Measurements from ENCODE around the gene CPNE9.

CPNE9 gene

DNA sequence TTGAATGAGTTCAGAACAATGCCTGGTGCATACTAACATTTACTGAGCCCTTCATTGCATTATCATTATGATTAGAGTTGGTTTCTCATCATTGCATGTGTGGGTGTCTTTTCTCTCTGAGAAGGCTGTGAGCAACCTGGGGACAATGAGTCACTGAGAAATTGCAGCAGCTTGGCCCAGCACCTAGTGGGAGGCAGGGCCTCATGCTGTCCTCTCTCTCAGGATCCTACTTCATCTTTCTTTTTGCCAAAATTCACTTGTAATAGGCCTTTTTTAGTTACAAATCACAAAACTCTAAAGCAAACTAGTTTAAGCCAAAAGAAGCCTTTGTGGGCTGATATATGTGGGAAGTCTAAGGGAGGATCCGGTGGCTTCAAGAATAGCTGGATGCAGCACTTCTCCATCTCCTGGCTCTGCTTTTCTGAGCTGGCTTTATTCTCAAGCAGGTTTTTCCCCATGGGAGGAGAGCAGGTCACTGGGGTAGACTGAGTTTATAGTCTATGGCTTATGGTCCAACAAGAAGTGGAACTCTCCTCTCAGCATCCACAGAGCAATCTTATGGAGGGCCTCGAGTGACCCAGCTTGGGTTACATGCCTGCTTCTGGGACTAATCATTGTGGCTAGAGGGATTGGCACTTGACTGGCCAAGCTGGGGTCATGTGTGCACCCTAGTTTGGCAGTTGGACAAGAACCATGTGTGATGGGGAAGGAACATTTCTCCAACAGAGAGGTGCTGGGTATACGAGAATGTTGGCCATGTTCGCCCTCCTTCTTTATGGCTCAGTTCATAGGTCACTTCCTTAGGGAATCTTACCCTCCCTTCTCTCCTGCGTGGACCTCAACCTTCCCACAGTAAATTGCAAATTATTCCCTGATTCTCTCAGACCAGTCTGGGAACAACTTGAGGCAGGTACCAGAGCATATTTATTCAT, 74.8 kb downstream of the CPNE9 start:
- peak; percentile 38 for DNase-seq (ENCODE audit: low read depth)

DNA sequence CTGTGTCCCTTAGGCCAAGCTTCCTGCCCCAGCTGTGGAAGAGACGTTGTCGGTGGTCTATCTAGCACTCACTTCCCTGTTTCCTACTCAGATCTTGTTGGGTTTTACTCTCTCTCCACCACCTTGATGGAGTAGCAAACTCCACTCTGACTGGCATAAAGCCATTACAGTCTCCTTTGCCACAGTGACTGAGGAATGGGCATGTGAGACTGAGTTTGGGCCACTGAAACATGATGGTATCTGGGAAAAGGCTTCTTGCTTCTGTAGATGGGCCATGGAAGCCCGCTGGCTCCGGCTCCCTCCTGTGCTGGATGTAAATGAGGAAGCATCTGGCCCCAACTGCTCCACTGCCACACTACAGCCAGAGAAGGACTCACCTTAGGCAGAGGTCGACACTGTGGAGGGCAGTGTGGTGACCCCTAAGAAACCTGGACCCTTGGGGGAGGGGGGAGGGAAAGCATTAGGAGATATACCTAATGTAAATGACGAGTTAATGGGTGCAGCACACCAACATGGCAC, 75.5 kb downstream of the CPNE9 start:
- no peak for DNase-seq (ENCODE audit: low read depth)

Measured in activated gamma-delta T cell treated with anti-CD3 and anti-CD28 coated beads, Interleukin-2, amount 50 U/mL, for 16 hours (primary cell).